ENCODE results near the gene NDUFAF2. TPM values are rescaled to one million over a fixed set of nuclear protein-coding genes. Genes with fewer than 3 reads are reported as not detected.

NDUFAF2 gene
- total and polyA plus RNA-seq, 2 of the 13 experiments (the other 11 are each of a cell fraction or from before 2014, with no cell fraction given) = 34.0 to 78.4 TPM

GRCh38 chr5:61082516-61083280 is 137.7 kb downstream of the NDUFAF2 start:
- ChIA-PET CTCF (ENCODE audit: low intra/inter-chr PET ratio, low total read pairs) (no interaction called here), POLR2A (no interaction called here)
- no peaks in the 10 kb centered on the region for H3K79me2 ChIP-seq (ENCODE audit: insufficient read depth, low read length)
- no peak overlapping the region for H2AFZ ChIP-seq (ENCODE audit: low read length)
- no peak for TF ChIP-seq NCOA5 (CRISPR knock-in tag; IDR thresholded peaks at IDR 0.05)
- TF ChIP-seq PBX3 (CRISPR knock-in tag; IDR thresholded peaks at IDR 0.05; ENCODE audit: borderline replicate concordance) = no peak
- no peak for TF ChIP-seq ZNF703 (CRISPR knock-in tag; IDR thresholded peaks at IDR 0.05; ENCODE audit: borderline replicate concordance)
- no peak for TF ChIP-seq ZNF3 (CRISPR knock-in tag; IDR thresholded peaks at IDR 0.05)
- TF ChIP-seq ZFY (CRISPR knock-in tag; IDR thresholded peaks at IDR 0.05) = no peak
- TF ChIP-seq CBX2 (IDR thresholded peaks at IDR 0.05; ENCODE audit: low read depth, low read length) = no peak
- no peak for TF ChIP-seq CBX2 (CRISPR knock-in tag; IDR thresholded peaks at IDR 0.05; ENCODE audit: low read depth)
- TF ChIP-seq RNF219 (CRISPR knock-in tag; IDR thresholded peaks at IDR 0.05) = no peak
- no peak for TF ChIP-seq IRF1 (CRISPR knock-in tag; IDR thresholded peaks at IDR 0.05; ENCODE audit: low read depth)
- no peak for TF ChIP-seq ZNF124 (CRISPR knock-in tag; IDR thresholded peaks at IDR 0.05)
- TF ChIP-seq HBP1 (CRISPR knock-in tag; IDR thresholded peaks at IDR 0.05; ENCODE audit: low read depth) = no peak
- TF ChIP-seq SOX13 (IDR thresholded peaks at IDR 0.05) = no peak
- TF ChIP-seq SOX13 (CRISPR knock-in tag; conservative IDR thresholded peaks at IDR 0.05 in 1 of 2, IDR thresholded peaks at IDR 0.05 in 1 of 2) = no peak
- TF ChIP-seq XRCC5 (optimal IDR thresholded peaks at IDR 0.05; ENCODE audit: low read length) = no peak
- TF ChIP-seq DMAP1 (CRISPR knock-in tag; IDR thresholded peaks at IDR 0.05) = no peak
- no peak for TF ChIP-seq IKZF4 (CRISPR knock-in tag; IDR thresholded peaks at IDR 0.05; ENCODE audit: borderline replicate concordance, low read depth, not compliant biosample characterization)
- H3K9ac ChIP-seq (ENCODE audit: insufficient read depth, low read depth, low read length) = no peak overlapping the region
- ATAC-seq (no peak), DNase-seq (ENCODE audit: low spot score) (no peak), FAIRE-seq (no peak)
- no peaks in the 10 kb centered on the region for H4K20me1 ChIP-seq (ENCODE audit: insufficient read depth, low read length)
- H3K36me3 ChIP-seq (replicated peaks in 1 of 2; ENCODE audit: control insufficient read depth in 1 of 2, insufficient read depth in 2 of 2, low read length in 2 of 2) = peaks cover 0 to 3% of the 10 kb centered on the region in 2 experiments; a peak in 1 of 5 replicates
- no peak overlapping the region for H3K4me3 ChIP-seq (replicated peaks in 1 of 3; ENCODE audit: insufficient read depth in 1 of 3, low read depth in 2 of 3, low read length in 3 of 3)
- H3K9me3 ChIP-seq (ENCODE audit: low read length) = no peaks in the 10 kb centered on the region
- peaks cover 7% of the 10 kb centered on the region for H3K4me1 ChIP-seq (ENCODE audit: insufficient read depth, low read length)
- no peaks in the 10 kb centered on the region; a peak in 1 of 5 replicates for H3K27me3 ChIP-seq (ENCODE audit: control insufficient read depth in 1 of 2, insufficient read depth in 2 of 2, low read length in 2 of 2)
- no peak overlapping the region for H3K27ac ChIP-seq (ENCODE audit: extremely low read length, insufficient read depth, low read length)
- BruUV-seq (replicated peaks) = no TSS peak
- WGBS (ENCODE audit: low lambda C conversion rate) = 81% methylated on average over 3 of the region's 3 CpGs
- H3K4me2 ChIP-seq (ENCODE audit: low read depth, low read length) = no peak overlapping the region
- in situ Hi-C loops (cut with HindIII; ENCODE audit: extremely low pct_ligation_motif_present, low pct_unique_long_range_greater_than_20kb) (no loop called here), intact Hi-C loops (cut with micrococcal nuclease; ENCODE audit: unreplicated experiment) (no loop called here)
